IMR-90 (cell line): ENCODE data around the gene ALG1. TPM values are rescaled to one million over a fixed set of nuclear protein-coding genes. Genes with fewer than 3 reads are reported as not detected.

ENCODE experiments used
- ATAC-seq: fragments of 200-7000 bp; cut with Tn5 transposase; 2 replicates; pipeline ENCODE4 v1.9.1; 2020; ENCODE audit warnings: low read depth, mild to moderate bottlenecking, moderate library complexity
- BruUV-seq: library from RNA; stranded (reverse); fragments of 400-500 nt; replicated peaks from 2 replicates; lab custom pipeline; 2021; lab: Mats Ljungman, UMichigan
- CTCF ChIA-PET: fragments of 300-600 bp; formaldehyde crosslinking; extraction: SDS; loops from one replicate; lab custom pipeline; 2021; ENCODE audit warnings: antibody characterized with exemption; lab: Yijun Ruan, JAX
- POLR2A ChIA-PET: fragments of 300-600 bp; sonication (Branson Sonifier 250); formaldehyde crosslinking; loops from one replicate; lab custom pipeline; 2022; ENCODE audit warnings: antibody characterized with exemption; ENCODE audit not compliant: unreplicated experiment; lab: Charles Lee
- DNase-seq: peaks from one replicate; pipeline ENCODE4 v3.0.0; 2013
- H2AFZ ChIP-seq: replicated peaks from 2 replicates; pipeline ENCODE3; 2013; ENCODE audit warnings: low read length, mild to moderate bottlenecking; ENCODE audit not compliant: poor library complexity
- H2AK5ac ChIP-seq: 2 replicates; pipeline ENCODE4 v1.6.1; 2013; ENCODE audit warnings: low read depth, low read length, inconsistent platforms
- H2AK9ac ChIP-seq: replicated peaks from 2 replicates; pipeline ENCODE3; 2013; ENCODE audit warnings: mild to moderate bottlenecking, low read depth, low read length, moderate library complexity; ENCODE audit not compliant: poor library complexity
- H2BK120ac ChIP-seq: 2 replicates; pipeline ENCODE4 v1.6.1; 2013; ENCODE audit warnings: low read depth, low read length, inconsistent platforms
- H2BK15ac ChIP-seq: 3 replicates; pipeline ENCODE4 v1.6.1; 2013; ENCODE audit warnings: low read depth, low read length, inconsistent platforms
- H2BK20ac ChIP-seq: 2 replicates; pipeline ENCODE4 v1.6.1; 2013; ENCODE audit warnings: low read depth, mild to moderate bottlenecking, inconsistent platforms, low read length, moderate library complexity
- H2BK5ac ChIP-seq: 2 replicates; pipeline ENCODE4 v1.6.1; 2013; ENCODE audit warnings: mild to moderate bottlenecking, low read depth, low read length, inconsistent platforms; ENCODE audit not compliant: poor library complexity, severe bottlenecking
- H3K14ac ChIP-seq: replicated peaks from 2 replicates; pipeline ENCODE4 v1.6.1; 2013; ENCODE audit warnings: low read depth, low read length, inconsistent platforms
- H3K18ac ChIP-seq: 2 replicates; pipeline ENCODE4 v1.6.1; 2013; ENCODE audit warnings: low read depth, low read length, control low read depth
- H3K23ac ChIP-seq: 2 replicates; pipeline ENCODE4 v1.6.1; 2013; ENCODE audit warnings: low read depth, low read length, inconsistent platforms
- H3K27ac ChIP-seq: 2 replicates; pipeline ENCODE4 v1.5.1; 2013; ENCODE audit warnings: mild to moderate bottlenecking, control low read depth, low read length; ENCODE audit not compliant: insufficient read depth
- H3K27me3 ChIP-seq: 2 replicates; pipeline ENCODE4 v1.6.1; 2013; ENCODE audit warnings: low read length; ENCODE audit not compliant: control insufficient read depth, insufficient read depth
- H3K36me3 ChIP-seq: 2 replicates; pipeline ENCODE4 v1.6.1; 2013; ENCODE audit warnings: low read length, mixed read lengths; ENCODE audit not compliant: control insufficient read depth, insufficient read depth
- H3K4ac ChIP-seq: 2 replicates; pipeline ENCODE4 v1.6.1; 2013; ENCODE audit warnings: low read depth, low read length, inconsistent platforms
- H3K4me1 ChIP-seq: 2 replicates; pipeline ENCODE4 v1.6.1; 2013; ENCODE audit warnings: low read length, mixed read lengths; ENCODE audit not compliant: control insufficient read depth, insufficient read depth
- H3K4me2 ChIP-seq: 2 replicates; pipeline ENCODE4 v1.6.1; 2013; ENCODE audit warnings: low read depth, mild to moderate bottlenecking, control low read depth, low read length, moderate library complexity
- H3K4me3 ChIP-seq: 2 replicates; pipeline ENCODE4 v1.5.1; 2013; ENCODE audit warnings: low read depth, mild to moderate bottlenecking, control low read depth, low read length, moderate library complexity; ENCODE audit not compliant: insufficient read depth
- H3K56ac ChIP-seq: 2 replicates; pipeline ENCODE4 v1.6.1; 2013; ENCODE audit warnings: low read length, inconsistent platforms; ENCODE audit not compliant: insufficient read depth; ENCODE audit errors: extremely low read depth
- H3K79me1 ChIP-seq, 2 experiments: 2 replicates each; pipeline ENCODE4 v1.6.1; 2013; ENCODE audit warnings: low read length in 2 of 2, inconsistent platforms in 1 of 2, low read depth in 1 of 2
- H3K9ac ChIP-seq: 2 replicates; pipeline ENCODE4 v1.6.1; 2013; ENCODE audit warnings: low read depth, low read length, control low read depth
- H3K9me1 ChIP-seq: 2 replicates; pipeline ENCODE4 v1.6.1; 2013; ENCODE audit warnings: low read length, inconsistent platforms; ENCODE audit not compliant: insufficient read depth
- H3K9me3 ChIP-seq: 2 replicates; pipeline ENCODE4 v1.6.1; 2013; ENCODE audit warnings: low read length; ENCODE audit not compliant: control insufficient read depth, insufficient read depth
- H4K20me1 ChIP-seq: 2 replicates; pipeline ENCODE4 v1.6.1; 2013; ENCODE audit warnings: low read length, inconsistent platforms; ENCODE audit not compliant: insufficient read depth
- H4K5ac ChIP-seq: 2 replicates; pipeline ENCODE4 v1.6.1; 2013; ENCODE audit warnings: mild to moderate bottlenecking, low read depth, low read length, control low read depth
- H4K8ac ChIP-seq, 2 experiments: 2 replicates each; pipeline ENCODE4 v1.6.1; 2013; ENCODE audit warnings: low read depth in 2 of 2, low read length in 2 of 2, control low read depth in 1 of 2, inconsistent platforms in 1 of 2
- H4K91ac ChIP-seq: 2 replicates; pipeline ENCODE4 v1.6.1; 2013; ENCODE audit warnings: low read depth, low read length, inconsistent platforms; ENCODE audit not compliant: insufficient read depth
- FOS ChIP-seq: fragments of 150-350 bp; IDR thresholded peaks from 2 replicates; pipeline ENCODE4 v1.6.1; 2016; ENCODE audit warnings: low read depth, low read length
- MAFK ChIP-seq: IDR thresholded peaks from 2 replicates; pipeline ENCODE4 v1.6.1; 2012; ENCODE audit warnings: low read depth, low read length, improper control_type of control experiment
- POLR2A ChIP-seq: IDR thresholded peaks from 2 replicates; pipeline ENCODE4 v1.6.1; 2012; ENCODE audit warnings: mild to moderate bottlenecking, low read depth, low read length
- RCOR1 ChIP-seq: IDR thresholded peaks from 2 replicates; pipeline ENCODE4 v1.6.1; 2012; ENCODE audit warnings: mild to moderate bottlenecking, low read length, improper control_type of control experiment; ENCODE audit not compliant: insufficient replicate concordance
- WGBS, 2 experiments: methylation state at CpG; one replicate each; pipeline versions ENCODE4 v1.1.5 to v1.1.7; 2013; ENCODE audit warnings: missing lambda C conversion rate in 2 of 2; ENCODE audit not compliant: insufficient read length in 1 of 2; ENCODE audit errors: extremely low coverage in 2 of 2; 5-methylcytosine and 5-hydroxymethylcytosine counted together
- dilution Hi-C: fragments of 300-500 bp; cut with HindIII; formaldehyde crosslinking; loops from one replicate; pipeline ENCODE4 v1.14.3; 2018; ENCODE audit warnings: low sequenced_read_pairs; ENCODE audit not compliant: unreplicated experiment
- in situ Hi-C: fragments of 300-500 bp; cut with MboI; formaldehyde crosslinking; loops from 3 replicates; pipeline ENCODE4 v1.14.3; 2019; ENCODE audit warnings: low sequenced_read_pairs, inconsistent platforms, mixed read lengths
- intact Hi-C: fragments of 100-400 bp; cut with micrococcal nuclease; formaldehyde crosslinking; loops from 2 replicates; pipeline ENCODE4 v1.10.0; 2022
- polyA plus RNA-seq, 3 experiments: library from polyadenylated mRNA; depleted of rRNA; stranded (reverse); fragments of >200 nt; gene quantifications; 2 replicates each; pipeline ENCODE4 v1.2.3, GENCODE V29; 2012; ENCODE audit warnings: low replicate concordance in 1 of 3
- total RNA-seq: library from RNA; depleted of rRNA; stranded (reverse); fragments of >200 nt; gene quantifications from 2 replicates; pipeline ENCODE4 v1.2.3, GENCODE V29; 2012

Gene ALG1
- total and polyA plus RNA-seq, 2 of the 4 experiments (the other 2 are of a cell fraction): 30.9 to 41.0 TPM

DNA sequence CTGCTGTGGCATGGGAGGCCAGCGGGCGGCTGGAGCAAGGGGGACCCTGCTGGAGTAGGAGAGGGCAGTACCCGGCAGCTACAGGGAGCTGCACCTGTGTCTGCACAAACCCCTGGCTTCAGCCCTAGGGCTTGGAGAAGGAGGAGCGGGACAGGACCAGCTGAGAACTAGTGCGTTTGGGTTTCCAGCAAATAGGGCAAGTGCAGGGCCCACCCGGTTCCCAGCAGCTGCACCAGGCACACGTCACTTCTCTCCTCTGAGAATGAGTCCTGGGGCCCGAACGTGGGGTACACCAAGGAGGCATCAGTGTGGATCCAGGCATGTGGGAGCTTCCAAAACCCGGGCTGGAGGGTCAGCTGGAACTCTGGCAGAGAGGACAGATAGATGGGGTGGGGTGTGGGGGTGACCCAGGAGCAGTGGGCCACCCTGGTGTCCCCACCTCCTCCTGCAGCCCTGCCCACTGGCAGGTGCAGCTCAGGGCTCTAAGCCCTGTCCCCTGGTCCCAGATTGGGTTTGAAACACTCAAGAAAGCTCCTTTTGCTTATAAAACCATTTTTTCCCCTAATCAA is 11.5 kb upstream of the ALG1 start:
- no peaks in the 10 kb centered on the region for H4K20me1 ChIP-seq
- peaks cover 3% of the 10 kb centered on the region; the same call in 1 of the 2 replicates for H3K9me1 ChIP-seq
- H2AFZ ChIP-seq: no peak overlapping the region
- no peak overlapping the region for H2AK5ac ChIP-seq
- no peak overlapping the region for H3K4me2 ChIP-seq
- H2BK20ac ChIP-seq: no peak overlapping the region
- no peak overlapping the region for H3K27ac ChIP-seq
- H2BK120ac ChIP-seq: no peak overlapping the region
- H3K23ac ChIP-seq: no peak overlapping the region
- H2BK5ac ChIP-seq: no peak overlapping the region
- no peak overlapping the region for H4K91ac ChIP-seq
- no peak for ATAC-seq
- in situ Hi-C loops (no loop called here), intact Hi-C loops (no loop called here), dilution Hi-C loops (no loop called here)
- H3K9me3 ChIP-seq: no peaks in the 10 kb centered on the region
- DNase-seq: no peak
- BruUV-seq: no TSS peak
- CTCF ChIA-PET: no interaction called here
- H3K4ac ChIP-seq: no peak overlapping the region
- H4K8ac ChIP-seq: no peak overlapping the region
- H3K79me1 ChIP-seq: no peaks in the 10 kb centered on the region
- no peaks in the 10 kb centered on the region for H3K36me3 ChIP-seq
- H3K4me3 ChIP-seq: no peak overlapping the region
- H4K5ac ChIP-seq: no peak overlapping the region
- H2BK15ac ChIP-seq: no peak overlapping the region
- H3K18ac ChIP-seq: no peak overlapping the region
- TF ChIP-seq FOS: no peak
- no peak for TF ChIP-seq RCOR1
- no peak for TF ChIP-seq POLR2A
- TF ChIP-seq MAFK: no peak
- H3K9ac ChIP-seq: no peak overlapping the region
- POLR2A ChIA-PET: interaction anchor here (0.6 to 0.7 kb wide), 2 partner anchors 27 to 249 kb away, joined by 3 to 5 read pairs; no protein-coding TSS in a partner anchor
- peaks cover 3% of the 10 kb centered on the region; the same call in 1 of the 2 replicates for H3K4me1 ChIP-seq
- H3K14ac ChIP-seq: no peak overlapping the region
- 58% methylated on average over 5 of the region's 10 CpGs; no CpG with 5 or more reads in 1 of the 2 experiments for WGBS, 2 experiments
- no peak overlapping the region for H2AK9ac ChIP-seq
- peaks cover 16% of the 10 kb centered on the region for H3K27me3 ChIP-seq
- no peak overlapping the region for H3K56ac ChIP-seq
